Measurements from ENCODE around the gene EFCAB11.

EFCAB11 gene

GRCh38 chr14:89792489-89793366 lies 161.8 kb downstream of the EFCAB11 start:
- Histone ChIP-seq H3K27me3 (ENCODE audit: low read depth, low read length) (no peaks in the 10 kb centered on the region), H3K4me3 (ENCODE audit: low read depth in 1 of 2, low read length in 2 of 2) (no peak overlapping the region), H3K36me3 (ENCODE audit: control insufficient read depth in 1 of 2, insufficient read depth in 2 of 2, low read length in 2 of 2) (no peaks in the 10 kb centered on the region), H3K4me1 (ENCODE audit: control insufficient read depth in 1 of 2, insufficient read depth in 2 of 2, low read length in 2 of 2) (no peaks in the 10 kb centered on the region), H3K9me3 (ENCODE audit: control insufficient read depth in 1 of 2, low read length in 2 of 2) (no peaks in the 10 kb centered on the region), H3K27ac (ENCODE audit: low read length) (no peak overlapping the region)

DNA sequence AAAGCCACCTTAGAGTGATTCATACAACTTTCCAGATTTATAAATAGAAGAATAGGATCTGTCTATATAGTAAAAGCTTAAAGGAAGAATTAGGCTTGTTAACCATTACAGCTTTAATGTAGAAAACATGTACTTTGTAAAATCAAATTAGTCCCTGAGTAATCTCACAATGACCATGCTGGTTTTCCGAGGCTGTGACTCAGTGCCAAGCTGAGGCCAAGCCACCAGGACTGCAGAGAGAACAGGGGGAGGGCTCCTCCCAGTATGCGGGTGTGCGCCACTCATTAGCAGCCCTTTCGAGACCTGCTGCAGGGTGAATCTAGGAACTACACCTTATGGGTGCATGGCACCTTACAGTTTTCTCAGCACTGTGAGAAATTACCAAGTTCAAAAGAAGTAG lies 167.0 kb downstream of the EFCAB11 start:
- Histone ChIP-seq H3K4me1 (ENCODE audit: control insufficient read depth in 1 of 2, insufficient read depth in 2 of 2, low read length in 2 of 2) (no peaks in the 10 kb centered on the region), H3K36me3 (ENCODE audit: control insufficient read depth in 1 of 2, insufficient read depth in 2 of 2, low read length in 2 of 2) (no peaks in the 10 kb centered on the region), H3K4me3 (ENCODE audit: low read depth in 1 of 2, low read length in 2 of 2) (no peak overlapping the region), H3K27ac (ENCODE audit: low read length) (no peak overlapping the region), H3K27me3 (ENCODE audit: low read depth, low read length) (no peaks in the 10 kb centered on the region), H3K9me3 (ENCODE audit: control insufficient read depth in 1 of 2, low read length in 2 of 2) (no peaks in the 10 kb centered on the region)

DNA sequence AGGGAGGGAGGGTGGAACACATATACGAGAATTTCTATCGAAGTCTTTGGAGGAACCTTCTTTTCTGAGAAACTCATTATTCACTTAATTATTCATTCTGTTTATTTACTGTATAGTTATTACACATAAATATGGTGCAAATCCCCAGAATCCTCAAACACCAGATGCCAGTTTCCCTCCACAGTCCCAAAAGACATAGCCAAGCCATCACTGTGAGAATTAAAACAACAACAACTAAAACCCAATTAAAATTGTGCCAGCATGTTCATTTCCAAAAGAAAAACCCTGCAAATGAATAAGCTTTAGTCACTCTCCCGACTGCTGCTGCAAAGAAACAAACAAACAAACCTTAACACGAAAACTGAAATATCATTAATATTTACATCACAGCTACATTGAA lies 173.5 kb downstream of the EFCAB11 start:
- Histone ChIP-seq H3K36me3 (ENCODE audit: control insufficient read depth in 1 of 2, insufficient read depth in 2 of 2, low read length in 2 of 2) (no peaks in the 10 kb centered on the region), H3K27me3 (ENCODE audit: low read depth, low read length) (no peaks in the 10 kb centered on the region), H3K27ac (ENCODE audit: low read length) (no peak overlapping the region), H3K9me3 (ENCODE audit: control insufficient read depth in 1 of 2, low read length in 2 of 2) (no peaks in the 10 kb centered on the region), H3K4me1 (ENCODE audit: control insufficient read depth in 1 of 2, insufficient read depth in 2 of 2, low read length in 2 of 2) (no peaks in the 10 kb centered on the region), H3K4me3 (ENCODE audit: low read depth in 1 of 2, low read length in 2 of 2) (no peak overlapping the region)

DNA sequence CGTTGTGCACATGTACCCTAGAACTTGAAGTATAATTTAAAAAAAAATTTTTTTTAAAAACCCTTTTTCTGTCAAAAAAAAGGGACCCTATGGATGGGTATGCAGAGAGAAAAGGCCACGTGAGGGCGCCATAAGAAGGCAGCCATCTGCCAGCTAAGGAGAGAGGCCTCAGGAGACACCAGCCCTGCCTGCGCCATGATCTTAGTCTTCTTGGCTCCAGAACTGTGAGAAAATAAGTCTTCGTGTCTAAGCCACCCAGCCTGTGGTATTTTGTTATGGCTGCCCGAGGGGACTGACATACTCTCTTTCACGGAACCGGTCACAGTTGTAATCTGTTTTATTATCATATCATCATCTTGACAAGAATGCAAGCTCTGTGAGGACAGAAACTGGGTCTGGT lies 174.8 kb downstream of the EFCAB11 start:
- Histone ChIP-seq H3K4me3 (ENCODE audit: low read depth in 1 of 2, low read length in 2 of 2) (no peak overlapping the region), H3K4me1 (ENCODE audit: control insufficient read depth in 1 of 2, insufficient read depth in 2 of 2, low read length in 2 of 2) (no peaks in the 10 kb centered on the region), H3K27ac (ENCODE audit: low read length) (no peak overlapping the region), H3K9me3 (ENCODE audit: control insufficient read depth in 1 of 2, low read length in 2 of 2) (no peaks in the 10 kb centered on the region), H3K27me3 (ENCODE audit: low read depth, low read length) (no peaks in the 10 kb centered on the region), H3K36me3 (ENCODE audit: control insufficient read depth in 1 of 2, insufficient read depth in 2 of 2, low read length in 2 of 2) (no peaks in the 10 kb centered on the region)

DNA sequence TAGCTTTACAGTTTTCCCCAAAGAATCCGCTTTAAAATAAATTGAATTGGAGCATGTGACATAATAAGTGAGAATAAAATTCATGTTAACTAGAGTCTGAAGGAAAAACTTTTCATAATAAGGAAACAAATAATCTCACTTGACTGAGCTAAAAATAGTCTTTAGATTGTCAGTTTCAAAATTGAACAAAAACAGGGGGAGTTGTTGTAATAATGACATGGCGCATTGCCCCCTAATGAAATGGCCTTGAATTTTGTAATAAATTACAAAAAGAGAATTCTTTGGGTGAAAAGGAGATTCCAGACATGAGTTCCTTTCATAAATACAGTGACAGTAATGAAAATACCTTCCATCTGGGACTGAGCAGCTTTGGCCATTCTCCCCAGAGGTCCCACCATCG lies 178.6 kb downstream of the EFCAB11 start:
- no peaks in the 10 kb centered on the region for H3K9me3 ChIP-seq (ENCODE audit: control insufficient read depth in 1 of 2, low read length in 2 of 2)
- H3K27me3 ChIP-seq (ENCODE audit: low read depth, low read length): no peaks in the 10 kb centered on the region
- H3K4me1 ChIP-seq (ENCODE audit: control insufficient read depth in 1 of 2, insufficient read depth in 2 of 2, low read length in 2 of 2): peaks cover 0 to 4% of the 10 kb centered on the region in 2 donors
- no peak overlapping the region for H3K4me3 ChIP-seq (ENCODE audit: low read depth in 1 of 2, low read length in 2 of 2)
- no peaks in the 10 kb centered on the region for H3K36me3 ChIP-seq (ENCODE audit: control insufficient read depth in 1 of 2, insufficient read depth in 2 of 2, low read length in 2 of 2)
- H3K27ac ChIP-seq (ENCODE audit: low read length): no peak overlapping the region

GRCh38 chr14:89775151-89775550 lies 179.4 kb downstream of the EFCAB11 start:
- Histone ChIP-seq H3K4me3 (ENCODE audit: low read depth in 1 of 2, low read length in 2 of 2) (no peak overlapping the region), H3K4me1 (ENCODE audit: control insufficient read depth in 1 of 2, insufficient read depth in 2 of 2, low read length in 2 of 2) (peaks cover 0 to 6% of the 10 kb centered on the region in 2 donors), H3K36me3 (ENCODE audit: control insufficient read depth in 1 of 2, insufficient read depth in 2 of 2, low read length in 2 of 2) (no peaks in the 10 kb centered on the region), H3K27ac (ENCODE audit: low read length) (no peak overlapping the region), H3K27me3 (ENCODE audit: low read depth, low read length) (no peaks in the 10 kb centered on the region), H3K9me3 (ENCODE audit: control insufficient read depth in 1 of 2, low read length in 2 of 2) (no peaks in the 10 kb centered on the region)

GRCh38 chr14:89773644-89774316 lies 180.8 kb downstream of the EFCAB11 start:
- Histone ChIP-seq H3K36me3 (ENCODE audit: control insufficient read depth in 1 of 2, insufficient read depth in 2 of 2, low read length in 2 of 2) (no peaks in the 10 kb centered on the region), H3K27me3 (ENCODE audit: low read depth, low read length) (no peaks in the 10 kb centered on the region), H3K27ac (ENCODE audit: low read length) (no peak overlapping the region), H3K4me3 (ENCODE audit: low read depth in 1 of 2, low read length in 2 of 2) (no peak overlapping the region), H3K4me1 (ENCODE audit: control insufficient read depth in 1 of 2, insufficient read depth in 2 of 2, low read length in 2 of 2) (peaks cover 0 to 6% of the 10 kb centered on the region in 2 donors), H3K9me3 (ENCODE audit: control insufficient read depth in 1 of 2, low read length in 2 of 2) (no peaks in the 10 kb centered on the region)

- Histone ChIP-seq H3K9me3 (ENCODE audit: control insufficient read depth in 1 of 2, low read length in 2 of 2) (no peaks in the 10 kb centered on the region), H3K27me3 (ENCODE audit: low read depth, low read length) (no peaks in the 10 kb centered on the region), H3K4me1 (ENCODE audit: control insufficient read depth in 1 of 2, insufficient read depth in 2 of 2, low read length in 2 of 2) (peaks cover 0 to 6% of the 10 kb centered on the region in 2 donors), H3K27ac (ENCODE audit: low read length) (no peak overlapping the region), H3K36me3 (ENCODE audit: control insufficient read depth in 1 of 2, insufficient read depth in 2 of 2, low read length in 2 of 2) (no peaks in the 10 kb centered on the region), H3K4me3 (ENCODE audit: low read depth in 1 of 2, low read length in 2 of 2) (no peak overlapping the region)
These were observed 181.4 kb downstream of the EFCAB11 start for GRCh38 chr14:89773151-89773550.

DNA sequence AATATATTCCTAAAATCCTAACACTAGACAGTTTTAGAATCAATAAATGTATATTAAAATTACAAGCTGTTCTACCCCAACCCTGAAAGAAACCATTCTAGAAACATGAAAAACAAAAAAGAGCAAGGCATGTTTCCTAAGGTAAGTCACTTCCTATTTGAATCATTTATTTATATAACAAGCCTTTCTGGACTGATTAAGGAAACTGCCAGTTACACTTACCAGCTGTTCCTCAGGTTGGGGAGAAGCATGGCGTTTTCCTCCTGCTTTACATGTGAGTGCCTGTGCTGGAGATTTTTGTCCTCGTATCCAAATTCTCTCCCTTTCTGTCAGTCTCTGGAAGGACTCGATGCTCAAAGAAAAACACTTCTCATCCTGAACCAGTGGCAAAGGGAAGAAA lies 183.3 kb downstream of the EFCAB11 start:
- H3K4me3 ChIP-seq (ENCODE audit: low read depth in 1 of 2, low read length in 2 of 2): no peak overlapping the region
- H3K27me3 ChIP-seq (ENCODE audit: low read depth, low read length): no peaks in the 10 kb centered on the region
- H3K36me3 ChIP-seq (ENCODE audit: control insufficient read depth in 1 of 2, insufficient read depth in 2 of 2, low read length in 2 of 2): no peaks in the 10 kb centered on the region
- peaks cover 0 to 6% of the 10 kb centered on the region in 2 donors for H3K4me1 ChIP-seq (ENCODE audit: control insufficient read depth in 1 of 2, insufficient read depth in 2 of 2, low read length in 2 of 2)
- no peaks in the 10 kb centered on the region for H3K9me3 ChIP-seq (ENCODE audit: control insufficient read depth in 1 of 2, low read length in 2 of 2)
- H3K27ac ChIP-seq (ENCODE audit: low read length): no peak overlapping the region

- H3K4me3 ChIP-seq (ENCODE audit: low read depth in 1 of 2, low read length in 2 of 2): no peak overlapping the region
- peaks cover 0 to 3% of the 10 kb centered on the region in 2 donors for H3K4me1 ChIP-seq (ENCODE audit: control insufficient read depth in 1 of 2, insufficient read depth in 2 of 2, low read length in 2 of 2)
- no peaks in the 10 kb centered on the region for H3K9me3 ChIP-seq (ENCODE audit: control insufficient read depth in 1 of 2, low read length in 2 of 2)
- no peaks in the 10 kb centered on the region for H3K36me3 ChIP-seq (ENCODE audit: control insufficient read depth in 1 of 2, insufficient read depth in 2 of 2, low read length in 2 of 2)
- H3K27me3 ChIP-seq (ENCODE audit: low read depth, low read length): no peaks in the 10 kb centered on the region
- H3K27ac ChIP-seq (ENCODE audit: low read length): no peak overlapping the region
These were observed 186.7 kb downstream of the EFCAB11 start for GRCh38 chr14:89767861-89768268.

DNA sequence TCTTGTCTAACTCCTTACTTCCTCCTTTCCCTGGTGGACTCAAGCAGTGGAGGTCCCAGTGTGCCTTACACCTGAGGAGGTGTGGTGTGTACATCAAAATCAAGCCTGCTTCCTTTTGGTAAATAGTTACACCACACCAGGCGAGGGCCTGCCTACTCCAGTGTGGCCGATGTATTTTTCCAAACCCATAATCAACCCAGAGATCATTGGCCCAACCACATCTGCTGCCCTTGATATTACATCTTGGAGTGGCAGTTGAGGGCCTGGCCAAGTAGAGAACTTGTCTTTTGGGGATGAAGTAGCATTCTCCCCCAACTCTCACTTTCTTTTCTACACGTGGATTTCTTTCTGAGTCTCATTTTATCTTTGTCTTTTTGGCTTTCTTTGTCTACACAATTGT lies 187.4 kb downstream of the EFCAB11 start:
- no peaks in the 10 kb centered on the region for H3K36me3 ChIP-seq (ENCODE audit: control insufficient read depth in 1 of 2, insufficient read depth in 2 of 2, low read length in 2 of 2)
- H3K4me3 ChIP-seq (ENCODE audit: low read depth in 1 of 2, low read length in 2 of 2): no peak overlapping the region
- peaks cover 0 to 3% of the 10 kb centered on the region in 2 donors for H3K4me1 ChIP-seq (ENCODE audit: control insufficient read depth in 1 of 2, insufficient read depth in 2 of 2, low read length in 2 of 2)
- H3K27me3 ChIP-seq (ENCODE audit: low read depth, low read length): no peaks in the 10 kb centered on the region
- H3K27ac ChIP-seq (ENCODE audit: low read length): no peak overlapping the region
- H3K9me3 ChIP-seq (ENCODE audit: control insufficient read depth in 1 of 2, low read length in 2 of 2): no peaks in the 10 kb centered on the region
